Keratinocyte (primary cell): Measurements from ENCODE around the gene ATP2A3. TPM values are rescaled to one million over a fixed set of nuclear protein-coding genes. Genes with fewer than 3 reads are reported as not detected.

ENCODE experiments used
- DNase-seq: peaks from one replicate; pipeline ENCODE4 v3.0.0-alpha.2; 2011; ENCODE audit warnings: low read depth, missing footprints, low spot score
- FAIRE-seq: peaks from 2 replicates; lab custom pipeline; 2011; peaks lifted over from hg19 to GRCh38; lab: Jason Lieb, UNC
- H2AFZ ChIP-seq: 2 replicates; pipeline ENCODE4 v1.6.0; 2012; ENCODE audit warnings: low read length, control low read depth, inconsistent platforms; ENCODE audit not compliant: control insufficient read depth
- H3K27ac ChIP-seq: 2 replicates; pipeline ENCODE4 v1.5.1; 2011; ENCODE audit warnings: low read length; ENCODE audit not compliant: control insufficient read depth, insufficient read depth
- H3K27me3 ChIP-seq: 3 replicates; pipeline ENCODE4 v1.6.0; 2011; ENCODE audit warnings: low read length; ENCODE audit not compliant: control insufficient read depth, insufficient read depth; ENCODE audit errors: extremely low read depth
- H3K36me3 ChIP-seq, 2 experiments: 2 replicates in 1 of 2; 3 replicates in 1 of 2; pipeline ENCODE4 v1.5.1; 2011; ENCODE audit warnings: low read length in 2 of 2, mild to moderate bottlenecking in 1 of 2; ENCODE audit not compliant: control insufficient read depth in 2 of 2, insufficient read depth in 2 of 2; ENCODE audit errors: extremely low read depth in 1 of 2
- H3K4me1 ChIP-seq: 3 replicates; pipeline ENCODE4 v1.5.1; 2011; ENCODE audit warnings: low read length; ENCODE audit not compliant: control insufficient read depth, insufficient read depth; ENCODE audit errors: extremely low read depth
- H3K4me2 ChIP-seq: 3 replicates; pipeline ENCODE4 v1.6.0; 2011; ENCODE audit warnings: low read depth, low read length; ENCODE audit not compliant: control insufficient read depth, insufficient read depth; ENCODE audit errors: extremely low read depth
- H3K4me3 ChIP-seq, 3 experiments: fragments of 200-600 bp in 1 of 3; sonication (generic) in 1 of 3; 2 replicates in 2 of 3; 3 replicates in 1 of 3; pipeline ENCODE4 v1.5.1; 2011 to 2016; ENCODE audit warnings: low read length in 3 of 3, mild to moderate bottlenecking in 3 of 3, control low read depth in 2 of 3, inconsistent platforms in 1 of 3, low read depth in 1 of 3, mixed read lengths in 1 of 3, mixed run types in 1 of 3, moderate library complexity in 1 of 3; ENCODE audit not compliant: control insufficient read depth in 2 of 3, insufficient read depth in 2 of 3; ENCODE audit errors: extremely low read depth in 1 of 3
- H3K79me2 ChIP-seq: 2 replicates; pipeline ENCODE4 v1.6.0; 2012; ENCODE audit warnings: low read length; ENCODE audit not compliant: control insufficient read depth, insufficient read depth
- H3K9ac ChIP-seq: 3 replicates; pipeline ENCODE4 v1.6.0; 2011; ENCODE audit warnings: low read length; ENCODE audit not compliant: control insufficient read depth, insufficient read depth; ENCODE audit errors: extremely low read depth
- H3K9me1 ChIP-seq: 3 replicates; pipeline ENCODE4 v1.6.0; 2011; ENCODE audit warnings: low read length; ENCODE audit not compliant: control insufficient read depth, insufficient read depth; ENCODE audit errors: extremely low read depth
- H3K9me3 ChIP-seq: 2 replicates; pipeline ENCODE4 v1.5.1; 2012; ENCODE audit warnings: low read depth, low read length; ENCODE audit not compliant: control insufficient read depth
- H4K20me1 ChIP-seq: 3 replicates; pipeline ENCODE4 v1.6.0; 2011; ENCODE audit warnings: low read length; ENCODE audit not compliant: control insufficient read depth, insufficient read depth; ENCODE audit errors: extremely low read depth
- EZH2 ChIP-seq: IDR thresholded peaks from one replicate; pipeline ENCODE4 v1.6.1; 2012; ENCODE audit warnings: inconsistent platforms, mild to moderate bottlenecking, low read length, moderate library complexity
- dilution Hi-C: fragments of 300-500 bp; cut with MboI; formaldehyde crosslinking; loops from one replicate; pipeline ENCODE4 v1.7.0; 2020; ENCODE audit warnings: low sequenced_read_pairs; ENCODE audit not compliant: extremely low pct_ligation_motif_present
- polyA plus RNA-seq, 5 experiments: library from polyadenylated mRNA; depleted of rRNA in 3 of 5; stranded (reverse) in 3 of 5; stranded (forward) in 1 of 5; unstranded in 1 of 5; fragments of >200 nt; gene quantifications; 1 replicate in 1 of 5; 2 replicates in 3 of 5; 3 replicates in 1 of 5; pipeline versions ENCODE4 v1.2.1 to v1.2.3, GENCODE V29; 2011 to 2012; ENCODE audit warnings: missing spikeins in 2 of 5, low read depth in 1 of 5, low replicate concordance in 1 of 5
- TF ChIP-seq, protein P1 (sequence below), 3 experiments: IDR thresholded peaks in 1 of 3; conservative IDR thresholded peaks in 1 of 3; optimal IDR thresholded peaks in 1 of 3; 2 replicates in 2 of 3; 3 replicates in 1 of 3; pipeline versions ENCODE3 to v1.5.1; 2011; ENCODE audit warnings: low read length in 3 of 3, mild to moderate bottlenecking in 3 of 3, moderate library complexity in 2 of 3, control low read depth in 1 of 3, inconsistent platforms in 1 of 3; ENCODE audit not compliant: insufficient read depth in 2 of 3; ENCODE audit errors: extremely low read depth in 1 of 3

Gene ATP2A3
- polyA plus RNA-seq, 1 donor (not counting 4 experiments of a cell fraction or from before 2014, with no cell fraction given), result 0.13 TPM

DNA sequence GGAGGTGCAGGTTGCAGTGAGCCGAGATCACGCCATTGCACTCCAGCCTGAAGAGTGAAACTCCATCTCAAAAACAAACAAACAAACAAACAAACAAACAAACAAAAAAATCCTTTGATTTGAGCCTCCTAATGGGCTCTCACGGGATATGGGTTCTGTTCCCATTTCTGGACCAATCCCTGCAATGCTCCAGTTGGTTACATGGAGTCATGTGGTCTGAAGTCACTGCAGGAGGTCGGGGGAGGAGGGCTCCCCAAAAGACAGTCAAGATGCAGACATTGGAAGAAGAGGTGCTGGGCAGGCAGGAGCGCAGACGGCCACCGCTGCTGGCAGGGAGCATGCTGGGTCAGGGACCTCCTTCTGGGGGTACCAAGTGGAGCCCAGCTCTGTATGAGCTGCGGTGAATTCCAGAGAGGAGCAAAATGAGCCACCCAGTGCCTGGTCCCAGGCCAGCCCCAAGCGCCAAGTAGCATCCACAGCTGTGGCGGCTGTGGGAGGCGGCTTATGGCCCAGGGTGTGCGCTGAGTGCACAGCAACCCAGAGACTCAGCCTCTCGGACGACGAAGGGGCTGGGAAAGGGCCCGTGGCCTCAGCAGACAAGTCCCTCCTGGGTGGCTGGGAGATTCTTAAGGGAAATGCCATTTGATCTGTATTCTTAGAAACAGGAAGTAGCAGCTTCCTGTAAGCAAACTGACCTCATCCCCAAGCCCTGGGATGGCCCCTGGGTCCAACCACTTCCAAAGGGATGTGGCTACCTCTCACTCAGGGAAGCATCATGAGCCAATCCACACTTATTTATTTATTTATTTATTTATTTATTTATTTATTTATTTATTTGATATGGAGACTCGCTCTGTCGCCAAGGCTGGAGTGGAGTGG, 19.6 kb upstream of the ATP2A3 start:
- DNase-seq (no peak), FAIRE-seq (no peak)
- Histone ChIP-seq H3K9me3 (no peaks in the 10 kb centered on the region), H3K9ac (no peak overlapping the region), H3K4me2 (no peak overlapping the region), H3K9me1 (no peaks in the 10 kb centered on the region), H3K79me2 (no peaks in the 10 kb centered on the region), H3K4me3 (no peak overlapping the region), H3K27ac (no peak overlapping the region), H4K20me1 (no peaks in the 10 kb centered on the region), H3K36me3 (no peaks in the 10 kb centered on the region), H2AFZ (no peak overlapping the region), H3K4me1 (peaks cover 3% of the 10 kb centered on the region), H3K27me3 (peaks cover 15% of the 10 kb centered on the region)
- no peak for TF ChIP-seq EZH2
- TF ChIP-seq, protein P1, sequence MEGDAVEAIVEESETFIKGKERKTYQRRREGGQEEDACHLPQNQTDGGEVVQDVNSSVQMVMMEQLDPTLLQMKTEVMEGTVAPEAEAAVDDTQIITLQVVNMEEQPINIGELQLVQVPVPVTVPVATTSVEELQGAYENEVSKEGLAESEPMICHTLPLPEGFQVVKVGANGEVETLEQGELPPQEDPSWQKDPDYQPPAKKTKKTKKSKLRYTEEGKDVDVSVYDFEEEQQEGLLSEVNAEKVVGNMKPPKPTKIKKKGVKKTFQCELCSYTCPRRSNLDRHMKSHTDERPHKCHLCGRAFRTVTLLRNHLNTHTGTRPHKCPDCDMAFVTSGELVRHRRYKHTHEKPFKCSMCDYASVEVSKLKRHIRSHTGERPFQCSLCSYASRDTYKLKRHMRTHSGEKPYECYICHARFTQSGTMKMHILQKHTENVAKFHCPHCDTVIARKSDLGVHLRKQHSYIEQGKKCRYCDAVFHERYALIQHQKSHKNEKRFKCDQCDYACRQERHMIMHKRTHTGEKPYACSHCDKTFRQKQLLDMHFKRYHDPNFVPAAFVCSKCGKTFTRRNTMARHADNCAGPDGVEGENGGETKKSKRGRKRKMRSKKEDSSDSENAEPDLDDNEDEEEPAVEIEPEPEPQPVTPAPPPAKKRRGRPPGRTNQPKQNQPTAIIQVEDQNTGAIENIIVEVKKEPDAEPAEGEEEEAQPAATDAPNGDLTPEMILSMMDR (optimal IDR thresholded peaks at IDR 0.05 in 1 of 3, IDR thresholded peaks at IDR 0.05 in 1 of 3, conservative IDR thresholded peaks at IDR 0.05 in 1 of 3; ENCODE audit: extremely low read depth in 1 of 3, insufficient read depth in 2 of 3, low read length in 3 of 3), result no peak
- dilution Hi-C loops, result no loop called here

DNA sequence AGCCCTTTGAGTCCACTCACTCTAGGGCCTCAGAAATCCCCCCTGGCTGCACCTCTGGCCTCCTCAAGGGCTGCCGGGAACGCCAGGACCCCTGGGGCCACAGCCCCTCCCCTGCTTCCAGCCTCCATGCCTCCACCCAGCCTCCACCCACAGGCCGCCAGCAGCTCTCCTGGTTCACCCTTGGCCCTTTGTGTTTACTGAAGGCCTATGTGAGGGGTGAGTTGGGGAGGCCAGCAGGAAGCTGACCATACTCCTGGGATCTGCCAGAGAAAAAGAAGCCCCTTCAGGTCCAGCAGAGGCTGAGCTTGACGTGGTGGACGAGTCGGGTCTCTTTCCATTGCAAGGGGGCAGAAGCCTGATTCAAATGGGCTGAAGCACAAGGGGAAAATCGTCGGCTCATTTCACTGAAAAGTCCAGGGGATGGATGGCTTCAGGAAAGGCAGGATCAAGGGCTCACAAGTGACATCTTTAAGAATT, 18.3 kb upstream of the ATP2A3 start:
- Histone ChIP-seq H3K4me1 (peaks cover 3% of the 10 kb centered on the region), H3K27ac (no peak overlapping the region), H3K36me3 (no peaks in the 10 kb centered on the region), H3K4me3 (no peak overlapping the region), H3K9me3 (no peaks in the 10 kb centered on the region), H2AFZ (no peak overlapping the region), H3K9ac (no peak overlapping the region), H3K79me2 (no peaks in the 10 kb centered on the region), H3K4me2 (no peak overlapping the region), H3K27me3 (peaks cover 15% of the 10 kb centered on the region), H3K9me1 (no peaks in the 10 kb centered on the region), H4K20me1 (no peaks in the 10 kb centered on the region)
- TF ChIP-seq EZH2, result no peak
- TF ChIP-seq, protein P1 (optimal IDR thresholded peaks at IDR 0.05 in 1 of 3, IDR thresholded peaks at IDR 0.05 in 1 of 3, conservative IDR thresholded peaks at IDR 0.05 in 1 of 3; ENCODE audit: extremely low read depth in 1 of 3, insufficient read depth in 2 of 3, low read length in 3 of 3), result no peak
- dilution Hi-C loops, result no loop called here
- no peak for DNase-seq
- no peak for FAIRE-seq
